Measurements from ENCODE around the gene EDDM13. TPM values are rescaled to one million over a fixed set of nuclear protein-coding genes. Genes with fewer than 3 reads are reported as not detected.
"Not testable (repeated sequence)": the region's sequence is repeated elsewhere in the genome, so short reads cannot be mapped to it uniquely, and the experiment has no call there.

The EDDM13 gene
- total RNA-seq, 1 donor from 2014 or later: not detected

- FAIRE-seq (no peak), DNase-seq (ENCODE audit: low spot score in 2 of 2) (peak in 1 of 2 donors; percentile 23)
These were observed 22.0 kb downstream of the EDDM13 start for GRCh38 chr19:56294549-56294948.

- FAIRE-seq (no peak), DNase-seq (ENCODE audit: low spot score in 2 of 2) (no peak)
These were observed 23.2 kb downstream of the EDDM13 start for GRCh38 chr19:56295531-56296455.

GRCh38 chr19:56297010-56297409 lies 24.5 kb downstream of the EDDM13 start:
- DNase-seq (ENCODE audit: low spot score in 2 of 2) (no peak), FAIRE-seq (no peak)

- DNase-seq (ENCODE audit: low spot score in 2 of 2) (no peak), FAIRE-seq (no peak)
These were observed 27.1 kb downstream of the EDDM13 start for GRCh38 chr19:56299688-56300087.

- DNase-seq (ENCODE audit: low spot score in 2 of 2): no peak
- no peak for FAIRE-seq
These were observed 28.6 kb downstream of the EDDM13 start for GRCh38 chr19:56301155-56301554.

- FAIRE-seq (no peak), DNase-seq (ENCODE audit: low spot score in 2 of 2) (no peak)
These were observed 29.5 kb downstream of the EDDM13 start for GRCh38 chr19:56301886-56302620.

GRCh38 chr19:56304243-56304642 lies 31.7 kb downstream of the EDDM13 start:
- no peak for DNase-seq (ENCODE audit: low spot score in 2 of 2)
- no peak for FAIRE-seq

- DNase-seq (ENCODE audit: low spot score in 2 of 2) (no peak), FAIRE-seq (no peak)
These were observed 33.5 kb downstream of the EDDM13 start for GRCh38 chr19:56306016-56306415.

- DNase-seq (ENCODE audit: low spot score in 2 of 2); FAIRE-seq: not testable (repeated sequence)
These were observed 34.5 kb downstream of the EDDM13 start for GRCh38 chr19:56307062-56307461.

- DNase-seq (ENCODE audit: low spot score in 2 of 2) (no peak), FAIRE-seq (no peak)
These were observed 36.2 kb downstream of the EDDM13 start for GRCh38 chr19:56308792-56309191.

GRCh38 chr19:56309511-56310185 lies 37.1 kb downstream of the EDDM13 start:
- no peak for FAIRE-seq
- no peak for DNase-seq (ENCODE audit: low spot score in 2 of 2)

GRCh38 chr19:56310462-56310861 lies 37.9 kb downstream of the EDDM13 start:
- FAIRE-seq (no peak), DNase-seq (ENCODE audit: low spot score in 2 of 2) (no peak)

GRCh38 chr19:56312342-56312741 lies 39.8 kb downstream of the EDDM13 start:
- FAIRE-seq (no peak), DNase-seq (ENCODE audit: low spot score in 2 of 2) (no peak)

GRCh38 chr19:56312787-56313657 lies 40.5 kb downstream of the EDDM13 start:
- DNase-seq (ENCODE audit: low spot score in 2 of 2) (no peak), FAIRE-seq (no peak)

- FAIRE-seq: no peak
- DNase-seq (ENCODE audit: low spot score in 2 of 2): no peak
These were observed 41.5 kb downstream of the EDDM13 start for GRCh38 chr19:56314018-56314380.

GRCh38 chr19:56314381-56315076 lies 42.0 kb downstream of the EDDM13 start, which contains the start of gene ZSCAN5A:
Gene ZSCAN5A (minus strand): TSS chr19:56314839. CDS start chr19:56225046, 89,793 bp downstream.
- FAIRE-seq: no peak
- DNase-seq (ENCODE audit: low spot score in 2 of 2): peak; percentile 85 to 93

GRCh38 chr19:56315077-56315828 lies 42.7 kb downstream of the EDDM13 start:
- DNase-seq (ENCODE audit: low spot score in 2 of 2): peak; percentile 82 to 87
- FAIRE-seq: peak; percentile 64

- FAIRE-seq: no peak
- DNase-seq (ENCODE audit: low spot score in 2 of 2): no peak
These were observed 44.2 kb downstream of the EDDM13 start for GRCh38 chr19:56316728-56317127.

- FAIRE-seq (no peak), DNase-seq (ENCODE audit: low spot score in 2 of 2) (no peak)
These were observed 45.2 kb downstream of the EDDM13 start for GRCh38 chr19:56317749-56318148.
